HFF-Myc (cell line): ENCODE data around the gene MTRFR.

ENCODE experiments used
- DNase-seq: peaks from one replicate; pipeline ENCODE4 v3.0.0-alpha.2; 2011; ENCODE audit warnings: low read depth; ENCODE audit errors: extremely low read depth
- H3K4me3 ChIP-seq: replicated peaks from 2 replicates; pipeline ENCODE4 v1.5.1; 2011; ENCODE audit warnings: low read depth, mild to moderate bottlenecking, control low read depth, low read length
- CTCF ChIP-seq: IDR thresholded peaks from 2 replicates; pipeline ENCODE4 v1.5.1; 2012; ENCODE audit warnings: mild to moderate bottlenecking, low read depth, low read length, control low read depth; ENCODE audit errors: missing control alignments

The MTRFR gene

GRCh38 chr12:123261196-123261595 lies 28.0 kb downstream of the MTRFR start:
- no peak for DNase-seq
- H3K4me3 ChIP-seq: no peak overlapping the region
- TF ChIP-seq CTCF: no peak

GRCh38 chr12:123263196-123263817 lies 30.1 kb downstream of the MTRFR start:
- no peak for DNase-seq
- H3K4me3 ChIP-seq: no peak overlapping the region
- no peak for TF ChIP-seq CTCF

DNA sequence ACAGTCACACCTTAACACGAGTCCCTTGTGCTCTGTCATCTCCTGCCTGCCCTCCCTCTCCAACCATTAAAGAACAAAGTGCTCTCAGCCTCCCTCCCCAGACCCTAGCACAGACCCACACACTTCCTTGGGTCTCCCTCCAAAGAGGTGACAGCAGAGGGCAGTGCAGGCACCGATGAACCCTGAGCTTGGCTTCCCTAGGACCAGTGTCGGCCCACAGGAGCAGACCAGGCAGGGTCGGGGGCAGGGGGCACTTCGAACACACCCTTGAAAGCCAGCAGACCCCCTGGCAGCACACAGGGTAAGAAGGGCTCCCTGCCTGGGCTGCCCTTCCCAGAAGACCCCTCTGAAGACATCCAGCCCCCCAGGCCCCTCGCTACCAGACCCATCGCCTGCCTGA lies 31.4 kb downstream of the MTRFR start:
- DNase-seq: no peak
- peak; percentile 20 for TF ChIP-seq CTCF
- H3K4me3 ChIP-seq: no peak overlapping the region

DNA sequence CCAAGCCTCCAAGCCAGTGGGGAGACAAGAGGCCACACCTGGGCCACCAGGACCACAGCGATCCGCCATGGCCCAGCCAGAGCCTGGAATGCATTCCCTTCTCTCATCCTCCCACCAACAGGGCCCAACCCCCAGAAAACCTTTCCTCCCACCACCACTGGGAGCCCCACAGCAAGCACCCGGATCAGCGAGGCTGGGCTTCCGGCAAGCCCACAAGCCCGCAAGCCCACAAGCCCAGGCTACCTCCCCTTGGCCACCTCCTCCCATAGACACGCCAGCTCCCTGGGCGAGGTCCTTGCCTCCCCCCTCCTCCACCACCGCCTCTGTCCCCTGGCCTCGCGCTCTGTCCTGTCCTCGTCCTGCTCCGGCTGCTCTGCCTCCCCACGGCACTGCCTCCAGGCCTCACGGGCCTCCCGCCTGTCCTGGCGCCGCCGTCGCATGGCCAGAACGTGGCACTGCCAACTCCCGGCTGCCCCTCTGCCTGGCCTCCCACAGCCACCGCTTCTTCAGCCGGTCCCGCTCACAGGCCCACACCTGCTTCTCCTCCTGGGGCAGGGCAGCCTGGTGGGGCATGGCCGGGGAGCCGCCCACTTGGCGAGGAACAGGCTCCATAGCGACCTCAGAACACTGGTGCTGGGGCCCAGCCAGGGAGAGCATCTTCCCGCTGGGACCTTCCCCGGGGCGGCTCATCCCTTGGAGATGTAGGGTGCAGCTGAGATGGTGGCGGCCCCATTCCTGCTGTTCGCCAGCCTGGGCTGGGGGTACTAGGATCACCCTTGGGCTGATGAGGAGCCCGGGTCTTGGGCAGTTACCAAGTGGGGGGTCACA lies 32.8 kb downstream of the MTRFR start:
- no peak overlapping the region for H3K4me3 ChIP-seq
- DNase-seq: no peak
- no peak for TF ChIP-seq CTCF

DNA sequence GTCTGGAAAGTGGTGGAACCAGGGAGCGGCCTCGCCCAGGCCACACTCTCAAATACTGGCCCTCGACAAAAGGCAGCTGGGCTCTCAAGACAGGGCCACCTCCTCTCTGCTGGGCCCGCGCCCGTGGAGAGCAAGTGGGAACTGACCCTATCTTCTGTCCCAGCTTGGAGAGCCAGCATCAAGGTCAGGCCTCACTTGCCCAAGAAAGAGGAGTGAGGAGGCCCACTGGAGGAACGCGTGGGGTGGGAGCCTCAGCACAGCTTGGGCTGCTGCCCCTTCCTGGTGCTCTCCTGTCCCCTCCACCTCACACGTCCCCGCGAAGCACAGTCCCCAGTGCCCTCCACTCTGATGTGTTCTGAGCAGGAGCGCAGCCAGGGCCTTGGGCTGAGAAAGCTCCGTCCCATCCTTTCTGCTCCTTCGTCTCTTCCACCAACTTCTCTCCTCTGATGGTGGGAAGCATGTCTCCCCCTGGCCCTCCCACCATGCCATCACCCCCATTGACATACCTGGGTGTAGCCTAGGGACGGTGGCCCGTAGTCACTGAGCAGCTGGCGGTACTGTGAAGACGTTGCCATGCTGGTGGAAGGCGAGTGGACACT lies 33.5 kb downstream of the MTRFR start:
- no peak overlapping the region for H3K4me3 ChIP-seq
- DNase-seq: no peak
- TF ChIP-seq CTCF: no peak

GRCh38 chr12:123267335-123267920 lies 34.2 kb downstream of the MTRFR start:
- no peak overlapping the region for H3K4me3 ChIP-seq
- no peak for DNase-seq
- no peak for TF ChIP-seq CTCF
